Stimulated activated CD8-positive, alpha-beta memory T cell treated with anti-CD3 and anti-CD28 coated beads, Interleukin-4, amount 100 ng/mL, for 48 hours (primary cell): Measurements from ENCODE around the gene EIF3C.
"Not testable (repeated sequence)": the region's sequence is repeated elsewhere in the genome, so short reads cannot be mapped to it uniquely, and the experiment has no call there.

Experiments used
- DNase-seq: peaks from one replicate; pipeline ENCODE4 v3.0.0-alpha.2; 2020

EIF3C gene

GRCh38 chr16:28750469-28751067 is 39.3 kb downstream of the EIF3C start:
- not testable (repeated sequence) for DNase-seq

DNA sequence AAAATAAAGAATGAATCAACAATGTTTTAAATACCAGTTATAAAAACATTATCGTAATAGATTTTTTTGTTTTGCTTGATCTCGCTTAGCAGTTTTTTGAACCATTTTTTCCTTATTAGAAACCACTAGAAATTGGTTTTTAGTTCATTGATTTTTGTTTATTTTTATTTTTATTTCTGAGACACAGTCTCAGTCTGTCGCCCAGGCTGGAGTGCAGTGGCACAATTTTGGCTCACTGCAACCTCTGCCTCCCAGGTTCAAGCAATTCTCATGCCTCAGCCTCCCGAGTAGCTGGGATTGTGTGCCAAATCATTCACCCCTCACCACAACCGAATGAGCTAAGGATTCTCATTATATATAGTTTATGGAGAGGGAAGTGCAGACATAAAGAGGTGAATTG is 40.2 kb downstream of the EIF3C start, which contains the start of gene NPIPB9:
Gene NPIPB9, plus strand, starts transcription at position 301 of the 400 bp plus-strand sequence.
- not testable (repeated sequence) for DNase-seq

DNA sequence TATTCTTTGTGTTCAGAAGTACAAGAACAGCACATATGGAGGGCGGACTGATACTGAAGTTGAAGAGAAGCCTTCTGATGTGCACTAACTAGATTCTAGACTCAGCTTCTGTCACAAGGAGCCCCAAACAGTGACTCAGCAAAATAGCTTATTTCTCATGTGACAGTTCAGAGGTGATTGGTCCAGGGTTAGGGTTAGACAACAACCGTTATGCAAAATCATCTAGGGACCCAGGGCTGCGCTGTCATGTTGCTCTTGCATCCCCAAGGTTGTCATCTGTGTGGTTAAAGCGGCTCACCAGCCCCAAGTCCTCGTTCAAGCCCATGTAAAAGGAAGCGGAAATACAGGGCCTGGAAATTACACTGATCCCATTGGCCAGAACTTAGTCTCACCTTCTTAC is 70.4 kb downstream of the EIF3C start:
- DNase-seq = not testable (repeated sequence)

- DNase-seq = not testable (repeated sequence)
Measured at GRCh38 chr16:28782357-28782756, 71.1 kb downstream of the EIF3C start.
